Pancreas (tissue), 10 donors: ENCODE data around the gene PROB1. TPM values are rescaled to one million over a fixed set of nuclear protein-coding genes. Genes with fewer than 3 reads are reported as not detected.

Experiments
- ATAC-seq, 4 donors: fragments of 200-7000 bp; cut with Tn5 transposase; one replicate each; pipeline versions ENCODE4 v1.8.0 to v1.9.1; 2020; ENCODE audit warnings: mild to moderate bottlenecking in 4 of 4, moderate library complexity in 4 of 4
- DNase-seq, 6 donors: peaks; one replicate each; pipeline ENCODE4 v3.0.0-alpha.2; 2020
- FAIRE-seq: peaks from 2 replicates; lab custom pipeline; 2012; peaks lifted over from hg19 to GRCh38; lab: Jason Lieb, UNC
- H3K27ac ChIP-seq, 4 donors: fragments of 200-600 bp; sonication (generic); 1 replicate in 3 of 4; 2 replicates in 1 of 4; pipeline versions ENCODE4 v1.5.0 to v1.8.0; 2020
- H3K27me3 ChIP-seq, 4 donors: fragments of 200-600 bp; one replicate each; pipeline ENCODE4 v1.8.0; 2021
- H3K36me3 ChIP-seq, 3 donors: fragments of 200-600 bp; sonication (generic) in 1 of 3; one replicate each; pipeline versions ENCODE4 v1.5.0 to v1.8.0; 2020 to 2021
- H3K4me1 ChIP-seq, 3 donors: fragments of 200-600 bp; one replicate each; pipeline ENCODE4 v1.8.0; 2021
- H3K4me3 ChIP-seq, 4 donors: fragments of 200-600 bp; sonication (generic) in 2 of 4; one replicate each; pipeline versions ENCODE4 v1.5.0 to v1.8.0; 2020 to 2021
- H3K9me3 ChIP-seq, 4 donors: fragments of 200-600 bp; one replicate each; pipeline ENCODE4 v1.8.0; 2021
- CTCF ChIP-seq, 4 donors: fragments of 200-600 bp; sonication (generic) in 3 of 4; IDR thresholded peaks; one replicate each; pipeline versions ENCODE4 v1.5.0 to v1.8.0; 2021; ENCODE audit warnings: antibody characterized with exemption in 4 of 4
- WGBS, 2 donors: extraction: QIAGEN DNeasy Blood & Tissue Kit; methylation state at CpG; one replicate each; pipeline ENCODE4 v1.1.7; 2013; 5-methylcytosine and 5-hydroxymethylcytosine counted together
- intact Hi-C, 3 donors: fragments of 100-400 bp; cut with DNase I; formaldehyde crosslinking; loops; one replicate each; pipeline versions ENCODE4 v1.11.1 to v1.14.2; 2022
- polyA plus RNA-seq, 2 donors: library from polyadenylated mRNA; stranded (reverse); fragments of 200-250 nt; gene quantifications; one replicate each; pipeline ENCODE4 v1.2.3, GENCODE V29; 2013
- total RNA-seq, 6 donors: library from RNA; stranded (reverse); fragmentation: NEBNext Ultra II Directional in 4 of 6; extraction: Animal tissue kit (Norgen Biotek cat#: 25700) in 4 of 6; gene quantifications; one replicate each; pipeline versions ENCODE4 v1.2.1 to v1.2.4, GENCODE V29; 2021 to 2023
- donor health status: healthy with polysubstance abuse.
- donor health status: DM: no; HTN: no; CAD: no; lungs with moderate emphysema.
- donor health status: DM: no; HTN: no; CAD: no.
- donor health status: control.
- donor health status: control.
- donor health status: Bipolar disorder and iron deficiency.
- donor health status: DM: yes; HTN: yes; CAD: no.
- donor health status: DM: no; HTN: no; CAD: no.
- donor health status: DM: no; HTN: no; CAD: no.
- donor health status: DM: yes; HTN: yes; CAD: no.

PROB1 gene
- total and polyA plus RNA-seq, 8 donors: 0.19 to 0.38 (median 0.34) TPM

- 86 to 88% methylated on average over 3 of the region's 3 CpGs for WGBS, 2 donors
- Histone ChIP-seq H3K4me3 (no peak overlapping the region), H3K9me3 (no peaks in the 10 kb centered on the region), H3K4me1 (no peaks in the 10 kb centered on the region), H3K27ac (no peak overlapping the region), H3K36me3 (no peaks in the 10 kb centered on the region), H3K27me3 (no peaks in the 10 kb centered on the region)
- no peak for TF ChIP-seq CTCF (IDR thresholded peaks at IDR 0.05)
- ATAC-seq (no peak), DNase-seq (no peak), FAIRE-seq (no peak)
- intact Hi-C loops: no loop called here
Observed at GRCh38 chr5:139377226-139377625, 17.7 kb downstream of the PROB1 start.

- no peaks in the 10 kb centered on the region for H3K4me1 ChIP-seq
- no peak for DNase-seq
- H3K27me3 ChIP-seq: no peaks in the 10 kb centered on the region
- H3K36me3 ChIP-seq: peaks cover 0 to 6% (median 0%) of the 10 kb centered on the region in 3 donors
- no peak overlapping the region for H3K4me3 ChIP-seq
- intact Hi-C loops: no loop called here
- H3K27ac ChIP-seq: no peak overlapping the region
- no peak for ATAC-seq
- no peak for FAIRE-seq
- no peak for TF ChIP-seq CTCF (IDR thresholded peaks at IDR 0.05)
- H3K9me3 ChIP-seq: no peaks in the 10 kb centered on the region
- 91 to 92% methylated on average over 7 of the region's 7 CpGs for WGBS, 2 donors
Observed at GRCh38 chr5:139376364-139376763, 18.5 kb downstream of the PROB1 start.

GRCh38 chr5:139374909-139375308 lies 20.0 kb downstream of the PROB1 start:
- Histone ChIP-seq H3K27me3 (no peaks in the 10 kb centered on the region), H3K4me3 (no peak overlapping the region), H3K9me3 (no peaks in the 10 kb centered on the region), H3K27ac (no peak overlapping the region), H3K4me1 (no peaks in the 10 kb centered on the region), H3K36me3 (peaks cover 0 to 6% (median 0%) of the 10 kb centered on the region in 3 donors)
- FAIRE-seq: no peak
- DNase-seq: peak in 1 of 6 donors; percentile 4
- ATAC-seq: no peak
- intact Hi-C loops: no loop called here
- 93 to 100% methylated on average over 2 of the region's 2 CpGs for WGBS, 2 donors
- TF ChIP-seq CTCF (IDR thresholded peaks at IDR 0.05): no peak

DNA sequence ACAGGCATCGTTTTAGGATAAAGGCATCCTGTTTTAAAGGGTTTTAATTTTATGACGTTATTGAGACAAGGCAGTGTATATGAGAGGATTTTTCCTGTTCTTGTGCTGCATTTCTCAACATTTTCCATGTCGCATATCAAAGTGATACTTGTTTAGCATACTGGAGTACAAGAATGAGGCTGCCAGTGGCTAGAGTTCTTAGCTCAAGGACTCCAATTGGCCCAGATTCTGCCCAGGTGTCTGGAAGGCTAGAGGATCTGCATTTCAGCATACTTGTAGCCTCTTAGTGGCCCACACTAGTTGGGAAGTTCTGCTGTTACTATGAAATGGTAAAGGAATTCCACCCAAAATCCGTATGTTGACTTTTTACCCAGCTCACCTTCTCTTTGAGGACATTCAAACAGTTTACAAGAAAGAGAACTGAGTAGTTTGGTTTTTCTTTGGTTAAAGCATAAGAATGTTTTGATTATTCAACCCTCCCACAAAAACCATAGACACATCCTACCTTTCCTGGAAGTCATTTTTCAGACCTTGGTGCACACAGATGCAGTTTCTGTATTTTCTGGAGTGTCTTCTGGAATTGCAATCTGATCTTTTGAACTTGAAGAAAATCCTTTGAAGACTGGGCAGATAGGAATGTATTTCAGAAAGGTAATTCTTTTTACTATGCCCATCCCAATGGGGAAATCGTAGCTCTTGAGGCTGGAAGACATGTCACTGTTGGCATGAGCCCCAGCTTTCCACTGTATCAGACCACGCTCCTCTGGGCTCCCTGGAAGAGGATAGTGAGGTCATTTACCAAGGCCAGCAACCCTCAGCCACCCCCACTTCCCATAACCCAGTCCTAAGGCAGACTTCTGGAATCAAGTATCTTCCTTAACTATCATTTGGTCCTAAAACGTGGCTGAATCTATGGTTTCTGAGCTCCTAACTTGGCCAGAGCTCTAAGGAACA lies 23.1 kb downstream of the PROB1 start:
- no peaks in the 10 kb centered on the region for H3K27me3 ChIP-seq
- 82 to 91% methylated on average over 7 of the region's 7 CpGs for WGBS, 2 donors
- TF ChIP-seq CTCF (IDR thresholded peaks at IDR 0.05): no peak
- no peak overlapping the region for H3K27ac ChIP-seq
- ATAC-seq (peak in 1 of 4 donors; percentile 18), DNase-seq (no peak), FAIRE-seq (no peak)
- H3K9me3 ChIP-seq: no peaks in the 10 kb centered on the region
- H3K4me3 ChIP-seq: no peak overlapping the region
- no peaks in the 10 kb centered on the region for H3K4me1 ChIP-seq
- H3K36me3 ChIP-seq: peaks cover 0 to 27% (median 0%) of the 10 kb centered on the region in 3 donors
- intact Hi-C loops: no loop called here

GRCh38 chr5:139369181-139369580 lies 25.7 kb downstream of the PROB1 start:
- Histone ChIP-seq H3K27me3 (no peaks in the 10 kb centered on the region), H3K4me1 (no peaks in the 10 kb centered on the region), H3K36me3 (peaks cover 0 to 47% (median 8%) of the 10 kb centered on the region in 3 donors), H3K9me3 (no peaks in the 10 kb centered on the region), H3K4me3 (no peak overlapping the region), H3K27ac (no peak overlapping the region)
- DNase-seq (no peak), ATAC-seq (no peak), FAIRE-seq (no peak)
- TF ChIP-seq CTCF (IDR thresholded peaks at IDR 0.05): no peak
- intact Hi-C loops: no loop called here
- whole genome bisulfite sequencing, 2 donors: 93 to 94% methylated on average over 1 of the region's 1 CpG
